OCI-LY7 (cell line): ENCODE measurements around the gene TBKBP1. TPM values are rescaled to one million over a fixed set of nuclear protein-coding genes. Genes with fewer than 3 reads are reported as not detected.

Experiments
- BruUV-seq: library from RNA; stranded (reverse); fragments of 400-500 nt; replicated peaks from 2 replicates; lab custom pipeline; 2021; lab: Mats Ljungman, UMichigan
- CTCF ChIA-PET: fragments of 300-600 bp; sonication (Branson Sonifier 250); formaldehyde crosslinking; loops from one replicate; lab custom pipeline; 2022; ENCODE audit warnings: antibody characterized with exemption; ENCODE audit not compliant: unreplicated experiment; lab: Charles Lee
- POLR2A ChIA-PET: fragments of 300-600 bp; sonication (Branson Sonifier 250); formaldehyde crosslinking; loops from one replicate; lab custom pipeline; 2022; ENCODE audit warnings: antibody characterized with exemption; lab: Charles Lee
- DNase-seq: peaks from one replicate; pipeline ENCODE4 v3.0.0-alpha.2; 2015; ENCODE audit warnings: low spot score
- H2AFZ ChIP-seq: fragments of 200-600 bp; sonication (generic), shearing (Covaris generic); 2 replicates; pipeline ENCODE4 v1.6.1; 2014; ENCODE audit warnings: mild to moderate bottlenecking, antibody characterized with exemption, low read length, moderate library complexity
- H3K27ac ChIP-seq: fragments of 200-600 bp; sonication (generic); 2 replicates; pipeline ENCODE4 v1.5.1; 2014; ENCODE audit warnings: mixed run types, low read depth, mild to moderate bottlenecking, moderate library complexity, low read length, inconsistent platforms; ENCODE audit not compliant: poor library complexity, severe bottlenecking
- H3K36me3 ChIP-seq: fragments of 200-600 bp; sonication (generic); 2 replicates; pipeline ENCODE4 v1.6.1; 2014; ENCODE audit warnings: mild to moderate bottlenecking, antibody characterized with exemption, low read length, moderate library complexity, mixed read lengths; ENCODE audit not compliant: insufficient read depth
- H3K4me1 ChIP-seq: fragments of 200-600 bp; sonication (generic); 2 replicates; pipeline ENCODE4 v1.5.1; 2014; ENCODE audit warnings: mild to moderate bottlenecking, low read length; ENCODE audit not compliant: insufficient read depth, poor library complexity, severe bottlenecking
- H3K4me2 ChIP-seq: fragments of 200-600 bp; sonication (generic); 2 replicates; pipeline ENCODE4 v1.6.1; 2014; ENCODE audit warnings: mild to moderate bottlenecking, low read length
- H3K4me3 ChIP-seq: fragments of 200-600 bp; sonication (generic); 2 replicates; pipeline ENCODE4 v1.5.1; 2014; ENCODE audit warnings: mild to moderate bottlenecking, low read depth, low read length; ENCODE audit not compliant: poor library complexity, severe bottlenecking
- H3K79me2 ChIP-seq: fragments of 200-600 bp; sonication (generic); 2 replicates; pipeline ENCODE4 v1.6.1; 2016; ENCODE audit warnings: low read depth, mild to moderate bottlenecking, low read length, moderate library complexity, mixed read lengths; ENCODE audit not compliant: insufficient read depth
- H3K9me2 ChIP-seq: fragments of 200-600 bp; sonication (generic); 2 replicates; pipeline ENCODE4 v1.6.1; 2016; ENCODE audit warnings: mild to moderate bottlenecking, low read length, mixed read lengths; ENCODE audit not compliant: insufficient read depth
- H3K9me3 ChIP-seq: fragments of 200-600 bp; sonication (generic); 2 replicates; pipeline ENCODE4 v1.6.1; 2014; ENCODE audit warnings: mild to moderate bottlenecking, mixed run types, low read length, mixed read lengths
- H4K20me1 ChIP-seq: fragments of 200-600 bp; sonication (generic); 2 replicates; pipeline ENCODE4 v1.6.1; 2014; ENCODE audit warnings: mild to moderate bottlenecking, antibody characterized with exemption, low read length, moderate library complexity, mixed read lengths; ENCODE audit not compliant: insufficient read depth
- CTCF ChIP-seq: fragments of 200-600 bp; sonication (generic); conservative IDR thresholded peaks from 2 replicates; pipeline ENCODE4 v1.5.1; 2014; ENCODE audit warnings: mild to moderate bottlenecking, antibody characterized with exemption, low read length, moderate library complexity, mixed read lengths
- EZH2phosphoT487 ChIP-seq: fragments of 200-600 bp; sonication (generic); IDR thresholded peaks from 2 replicates; pipeline ENCODE4 v1.6.1; 2018; ENCODE audit warnings: low read depth, borderline replicate concordance, mild to moderate bottlenecking, mixed run types, antibody characterized with exemption, low read length, moderate library complexity, mixed read lengths
- intact Hi-C: fragments of 100-400 bp; cut with micrococcal nuclease; formaldehyde crosslinking; loops from one replicate; pipeline ENCODE4 v1.10.0; 2022; ENCODE audit not compliant: unreplicated experiment
- total RNA-seq, 2 experiments: library from RNA; depleted of rRNA in 1 of 2; stranded (reverse); fragments of >200 nt in 1 of 2; shearing (Covaris generic) in 1 of 2; gene quantifications; 2 replicates each; pipeline ENCODE4 v1.2.3, GENCODE V29; 2014 to 2022

The TBKBP1 gene
- total RNA-seq, 2 experiments from 2014 or later, result 8.3 to 16.0 TPM

GRCh38 chr17:47717979-47718621, 24.1 kb downstream of the TBKBP1 start:
- H3K9me2 ChIP-seq, result no peaks in the 10 kb centered on the region
- no peak overlapping the region for H3K27ac ChIP-seq
- ChIA-PET CTCF (no interaction called here), POLR2A (no interaction called here)
- no peaks in the 10 kb centered on the region for H3K36me3 ChIP-seq
- H3K79me2 ChIP-seq, result no peaks in the 10 kb centered on the region
- no peaks in the 10 kb centered on the region for H3K9me3 ChIP-seq
- no peak for TF ChIP-seq EZH2phosphoT487
- no peak overlapping the region for H2AFZ ChIP-seq
- no peaks in the 10 kb centered on the region for H4K20me1 ChIP-seq
- H3K4me3 ChIP-seq, result no peak overlapping the region
- no peak for DNase-seq
- BruUV-seq, result no TSS peak
- no peak overlapping the region for H3K4me2 ChIP-seq
- intact Hi-C loops, result no loop called here
- peaks cover 9% of the 10 kb centered on the region for H3K4me1 ChIP-seq

GRCh38 chr17:47718634-47719405, 24.9 kb downstream of the TBKBP1 start:
- intact Hi-C loops, result no loop called here
- Histone ChIP-seq H3K9me2 (no peaks in the 10 kb centered on the region), H3K36me3 (no peaks in the 10 kb centered on the region), H4K20me1 (no peaks in the 10 kb centered on the region), H3K79me2 (no peaks in the 10 kb centered on the region), H3K4me1 (peaks cover 9% of the 10 kb centered on the region), H3K9me3 (no peaks in the 10 kb centered on the region), H3K4me2 (no peak overlapping the region), H2AFZ (no peak overlapping the region), H3K27ac (no peak overlapping the region), H3K4me3 (no peak overlapping the region)
- ChIA-PET POLR2A (no interaction called here), CTCF (no interaction called here)
- TF ChIP-seq EZH2phosphoT487 (no peak), CTCF (no peak)
- DNase-seq, result no peak
- no TSS peak for BruUV-seq

- intact Hi-C loops, result no loop called here
- H3K27ac ChIP-seq, result no peak overlapping the region
Measured at GRCh38 chr17:47719411-47720152, 25.6 kb downstream of the TBKBP1 start.

More at GRCh38 chr17:47719411-47720152, 25.6 kb downstream of the TBKBP1 start:
- Histone ChIP-seq H3K9me2 (no peaks in the 10 kb centered on the region), H4K20me1 (no peaks in the 10 kb centered on the region), H3K4me2 (no peak overlapping the region), H3K9me3 (no peaks in the 10 kb centered on the region), H3K4me1 (peaks cover 6% of the 10 kb centered on the region), H3K79me2 (no peaks in the 10 kb centered on the region), H3K4me3 (no peak overlapping the region), H3K36me3 (no peaks in the 10 kb centered on the region), H2AFZ (no peak overlapping the region)
- TF ChIP-seq CTCF (no peak), EZH2phosphoT487 (no peak)
- ChIA-PET POLR2A (no interaction called here), CTCF (no interaction called here)
- no TSS peak for BruUV-seq
- no peak for DNase-seq
